DND-41 (cell line): ENCODE measurements around the gene PADI4.

Experiments used
- ATAC-seq: fragments of 200-7000 bp; cut with Tn5 transposase; 3 replicates; pipeline ENCODE4 v1.9.1; 2021; ENCODE audit warnings: low read depth; ENCODE audit not compliant: insufficient read depth
- DNase-seq: peaks from one replicate; pipeline ENCODE4 v3.0.0-alpha.2; 2020
- H2AFZ ChIP-seq: 2 replicates; pipeline ENCODE4 v1.6.0; 2012; ENCODE audit warnings: low read depth, low read length
- H3K27ac ChIP-seq: 2 replicates; pipeline ENCODE4 v1.5.1; 2012; ENCODE audit warnings: low read length, inconsistent platforms
- H3K27me3 ChIP-seq: fragments of 200-600 bp; sonication (generic); 2 replicates; pipeline ENCODE4 v1.6.0; 2012; ENCODE audit warnings: low read length, mild to moderate bottlenecking, inconsistent platforms; ENCODE audit not compliant: insufficient read depth, poor library complexity
- H3K36me3 ChIP-seq: 2 replicates; pipeline ENCODE4 v1.5.1; 2012; ENCODE audit warnings: low read length, inconsistent platforms; ENCODE audit not compliant: insufficient read depth
- H3K4me1 ChIP-seq: 2 replicates; pipeline ENCODE4 v1.5.1; 2012; ENCODE audit warnings: mild to moderate bottlenecking, low read length; ENCODE audit not compliant: insufficient read depth
- H3K4me2 ChIP-seq: 2 replicates; pipeline ENCODE4 v1.6.0; 2012; ENCODE audit warnings: mild to moderate bottlenecking, moderate library complexity, low read length, inconsistent platforms; ENCODE audit not compliant: insufficient read depth
- H3K4me3 ChIP-seq, 2 experiments: fragments of 200-600 bp in 1 of 2; shearing (Covaris generic) in 1 of 2; 2 replicates each; pipeline ENCODE4 v1.5.1; 2012 to 2016; ENCODE audit warnings: inconsistent platforms in 2 of 2, low read length in 2 of 2, mild to moderate bottlenecking in 2 of 2, low read depth in 1 of 2, moderate library complexity in 1 of 2
- H3K79me2 ChIP-seq: 2 replicates; pipeline ENCODE4 v1.6.0; 2012; ENCODE audit warnings: low read length, inconsistent platforms; ENCODE audit not compliant: insufficient read depth
- H3K9ac ChIP-seq: 2 replicates; pipeline ENCODE4 v1.6.0; 2012; ENCODE audit warnings: low read depth, mild to moderate bottlenecking, inconsistent platforms, low read length, moderate library complexity
- H3K9me3 ChIP-seq: 2 replicates; pipeline ENCODE4 v1.5.1; 2012; ENCODE audit warnings: low read length, moderate library complexity, mild to moderate bottlenecking, inconsistent platforms; ENCODE audit not compliant: insufficient read depth, severe bottlenecking
- H4K20me1 ChIP-seq: 2 replicates; pipeline ENCODE4 v1.6.0; 2012; ENCODE audit warnings: low read length; ENCODE audit not compliant: insufficient read depth
- CTCF ChIP-seq: IDR thresholded peaks from 2 replicates; pipeline ENCODE4 v1.5.1; 2012; ENCODE audit warnings: borderline replicate concordance, low read length, moderate library complexity, mild to moderate bottlenecking; ENCODE audit not compliant: poor library complexity, severe bottlenecking; ENCODE audit errors: extremely low read depth
- EZH2 ChIP-seq: IDR thresholded peaks from 3 replicates; pipeline ENCODE4 v1.6.1; 2012; ENCODE audit warnings: borderline replicate concordance, low read depth, mild to moderate bottlenecking, moderate library complexity, low read length, inconsistent platforms; ENCODE audit not compliant: severe bottlenecking

PADI4 gene

GRCh38 chr1:17412093-17412870 lies 104.3 kb downstream of the PADI4 start:
- Histone ChIP-seq H3K4me2 (no peak overlapping the region), H3K27me3 (no peaks in the 10 kb centered on the region), H3K79me2 (peaks cover 14% of the 10 kb centered on the region; the same call in 1 of the 2 replicates), H4K20me1 (peaks cover 78% of the 10 kb centered on the region), H3K36me3 (peaks cover 100% of the 10 kb centered on the region), H3K4me1 (no peaks in the 10 kb centered on the region), H3K9me3 (no peaks in the 10 kb centered on the region), H3K9ac (no peak overlapping the region), H2AFZ (no peak overlapping the region), H3K4me3 (no peak overlapping the region), H3K27ac (no peak overlapping the region)
- DNase-seq: no peak
- no peak for ATAC-seq
- TF ChIP-seq EZH2 (no peak), CTCF (no peak)
